ENCODE data around the gene MAPK8.

DNA sequence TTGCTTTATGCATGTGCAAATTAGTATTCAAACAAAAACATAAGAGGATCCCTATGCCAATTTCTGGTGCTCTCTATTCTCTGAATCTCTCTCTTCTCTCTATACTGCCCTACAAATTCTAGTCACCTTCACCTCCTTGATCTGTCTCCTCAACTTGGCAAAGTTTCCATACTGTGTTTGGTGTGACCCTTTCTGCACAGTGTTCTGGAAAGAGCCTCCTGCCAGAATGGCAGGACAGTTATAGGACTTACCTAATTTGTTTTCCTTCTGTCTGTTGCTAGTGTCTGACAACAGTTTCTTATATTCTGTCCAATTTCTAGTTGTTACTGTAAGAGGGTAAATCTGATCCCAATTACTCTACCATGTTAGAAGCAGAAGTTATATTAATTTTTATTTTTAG lies 34.3 kb downstream of the MAPK8 start:
- TF ChIP-seq, protein P1, sequence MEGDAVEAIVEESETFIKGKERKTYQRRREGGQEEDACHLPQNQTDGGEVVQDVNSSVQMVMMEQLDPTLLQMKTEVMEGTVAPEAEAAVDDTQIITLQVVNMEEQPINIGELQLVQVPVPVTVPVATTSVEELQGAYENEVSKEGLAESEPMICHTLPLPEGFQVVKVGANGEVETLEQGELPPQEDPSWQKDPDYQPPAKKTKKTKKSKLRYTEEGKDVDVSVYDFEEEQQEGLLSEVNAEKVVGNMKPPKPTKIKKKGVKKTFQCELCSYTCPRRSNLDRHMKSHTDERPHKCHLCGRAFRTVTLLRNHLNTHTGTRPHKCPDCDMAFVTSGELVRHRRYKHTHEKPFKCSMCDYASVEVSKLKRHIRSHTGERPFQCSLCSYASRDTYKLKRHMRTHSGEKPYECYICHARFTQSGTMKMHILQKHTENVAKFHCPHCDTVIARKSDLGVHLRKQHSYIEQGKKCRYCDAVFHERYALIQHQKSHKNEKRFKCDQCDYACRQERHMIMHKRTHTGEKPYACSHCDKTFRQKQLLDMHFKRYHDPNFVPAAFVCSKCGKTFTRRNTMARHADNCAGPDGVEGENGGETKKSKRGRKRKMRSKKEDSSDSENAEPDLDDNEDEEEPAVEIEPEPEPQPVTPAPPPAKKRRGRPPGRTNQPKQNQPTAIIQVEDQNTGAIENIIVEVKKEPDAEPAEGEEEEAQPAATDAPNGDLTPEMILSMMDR (IDR thresholded peaks at IDR 0.05; ENCODE audit: low read depth, low read length) = no peak
- TF ChIP-seq POLR2A (IDR thresholded peaks at IDR 0.05; ENCODE audit: extremely low read depth, insufficient read length) (no peak), MYC (IDR thresholded peaks at IDR 0.05; ENCODE audit: low read depth, low read length) (no peak)
- TF ChIP-seq, protein P2, sequence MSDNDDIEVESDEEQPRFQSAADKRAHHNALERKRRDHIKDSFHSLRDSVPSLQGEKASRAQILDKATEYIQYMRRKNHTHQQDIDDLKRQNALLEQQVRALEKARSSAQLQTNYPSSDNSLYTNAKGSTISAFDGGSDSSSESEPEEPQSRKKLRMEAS (IDR thresholded peaks at IDR 0.05; ENCODE audit: low read depth, low read length) = no peak
